ENCODE data around the gene SRSF7. TPM values are rescaled to one million over a fixed set of nuclear protein-coding genes. Genes with fewer than 3 reads are reported as not detected.
"Not testable (repeated sequence)": the region's sequence is repeated elsewhere in the genome, so short reads cannot be mapped to it uniquely, and the experiment has no call there.

SRSF7 gene
- total RNA-seq (ENCODE audit: insufficient read depth, low replicate concordance), result 82.8 TPM

- DNase-seq (ENCODE audit: low spot score), result peak; percentile 100
These were observed at the start of gene SRSF7 for GRCh38 chr2:38750891-38751595. TSS of gene SRSF7 (minus strand) at chr2:38751361. CDS start at chr2:38751256, 105 bp downstream.

GRCh38 chr2:38797953-38798352, 46.8 kb upstream of the SRSF7 start:
- no peak for DNase-seq (ENCODE audit: low spot score)

- DNase-seq (ENCODE audit: low spot score), result peak; percentile 15
These were observed 46.1 kb upstream of the SRSF7 start for GRCh38 chr2:38797250-38797676.

GRCh38 chr2:38795016-38795415, 43.9 kb upstream of the SRSF7 start:
- not testable (repeated sequence) for DNase-seq (ENCODE audit: low spot score)

GRCh38 chr2:38794235-38794946, 43.2 kb upstream of the SRSF7 start:
- no peak for DNase-seq (ENCODE audit: low spot score)

- no peak for DNase-seq (ENCODE audit: low spot score)
These were observed 42.4 kb upstream of the SRSF7 start for GRCh38 chr2:38793511-38793910.

GRCh38 chr2:38792751-38793150, 41.6 kb upstream of the SRSF7 start:
- DNase-seq (ENCODE audit: low spot score), result no peak

GRCh38 chr2:38792321-38792720, 41.2 kb upstream of the SRSF7 start:
- not testable (repeated sequence) for DNase-seq (ENCODE audit: low spot score)

GRCh38 chr2:38791744-38792143, 40.6 kb upstream of the SRSF7 start:
- no peak for DNase-seq (ENCODE audit: low spot score)

- DNase-seq (ENCODE audit: low spot score), result no peak
These were observed 38.5 kb upstream of the SRSF7 start for GRCh38 chr2:38789691-38790090.

- DNase-seq (ENCODE audit: low spot score), result no peak
These were observed 37.1 kb upstream of the SRSF7 start for GRCh38 chr2:38788306-38788705.

GRCh38 chr2:38783586-38783985, 32.4 kb upstream of the SRSF7 start:
- DNase-seq (ENCODE audit: low spot score), result peak; percentile 30

- no peak for DNase-seq (ENCODE audit: low spot score)
These were observed 27.5 kb upstream of the SRSF7 start for GRCh38 chr2:38778687-38779082.

- DNase-seq (ENCODE audit: low spot score), result no peak
These were observed 25.4 kb upstream of the SRSF7 start for GRCh38 chr2:38776531-38776930.

GRCh38 chr2:38775921-38776225, 24.7 kb upstream of the SRSF7 start:
- no peak for DNase-seq (ENCODE audit: low spot score)

- no peak for DNase-seq (ENCODE audit: low spot score)
These were observed 24.1 kb upstream of the SRSF7 start for GRCh38 chr2:38775097-38775920.

- no peak for DNase-seq (ENCODE audit: low spot score)
These were observed 20.5 kb upstream of the SRSF7 start for GRCh38 chr2:38771632-38772031.

- no peak for DNase-seq (ENCODE audit: low spot score)
These were observed 14.4 kb upstream of the SRSF7 start for GRCh38 chr2:38765551-38765950.

GRCh38 chr2:38765149-38765548, 14.0 kb upstream of the SRSF7 start:
- no peak for DNase-seq (ENCODE audit: low spot score)

- no peak for DNase-seq (ENCODE audit: low spot score)
These were observed 12.6 kb upstream of the SRSF7 start for GRCh38 chr2:38763728-38764127.

GRCh38 chr2:38763228-38763627, 12.1 kb upstream of the SRSF7 start:
- no peak for DNase-seq (ENCODE audit: low spot score)

- not testable (repeated sequence) for DNase-seq (ENCODE audit: low spot score)
These were observed 4.7 kb upstream of the SRSF7 start for GRCh38 chr2:38755891-38756290.

Measured in umbilical cord (tissue), 2 donors.